HG03520 (cell line): ENCODE data around the gene EVL.
A peak's percentile ranks its signal among the peaks of the same experiment; 100 is the strongest.
"Not testable (repeated sequence)": the region's sequence is repeated elsewhere in the genome, so short reads cannot be mapped to it uniquely, and the experiment has no call there.

Experiments used
- ATAC-seq: cut with Tn5 transposase; IDR thresholded peaks from one replicate; pipeline ENCODE4 v1.9.1; 2021; ENCODE audit warnings: mild to moderate bottlenecking, moderate library complexity; ENCODE audit not compliant: unreplicated experiment

Gene EVL, protein sequence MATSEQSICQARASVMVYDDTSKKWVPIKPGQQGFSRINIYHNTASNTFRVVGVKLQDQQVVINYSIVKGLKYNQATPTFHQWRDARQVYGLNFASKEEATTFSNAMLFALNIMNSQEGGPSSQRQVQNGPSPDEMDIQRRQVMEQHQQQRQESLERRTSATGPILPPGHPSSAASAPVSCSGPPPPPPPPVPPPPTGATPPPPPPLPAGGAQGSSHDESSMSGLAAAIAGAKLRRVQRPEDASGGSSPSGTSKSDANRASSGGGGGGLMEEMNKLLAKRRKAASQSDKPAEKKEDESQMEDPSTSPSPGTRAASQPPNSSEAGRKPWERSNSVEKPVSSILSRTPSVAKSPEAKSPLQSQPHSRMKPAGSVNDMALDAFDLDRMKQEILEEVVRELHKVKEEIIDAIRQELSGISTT

DNA sequence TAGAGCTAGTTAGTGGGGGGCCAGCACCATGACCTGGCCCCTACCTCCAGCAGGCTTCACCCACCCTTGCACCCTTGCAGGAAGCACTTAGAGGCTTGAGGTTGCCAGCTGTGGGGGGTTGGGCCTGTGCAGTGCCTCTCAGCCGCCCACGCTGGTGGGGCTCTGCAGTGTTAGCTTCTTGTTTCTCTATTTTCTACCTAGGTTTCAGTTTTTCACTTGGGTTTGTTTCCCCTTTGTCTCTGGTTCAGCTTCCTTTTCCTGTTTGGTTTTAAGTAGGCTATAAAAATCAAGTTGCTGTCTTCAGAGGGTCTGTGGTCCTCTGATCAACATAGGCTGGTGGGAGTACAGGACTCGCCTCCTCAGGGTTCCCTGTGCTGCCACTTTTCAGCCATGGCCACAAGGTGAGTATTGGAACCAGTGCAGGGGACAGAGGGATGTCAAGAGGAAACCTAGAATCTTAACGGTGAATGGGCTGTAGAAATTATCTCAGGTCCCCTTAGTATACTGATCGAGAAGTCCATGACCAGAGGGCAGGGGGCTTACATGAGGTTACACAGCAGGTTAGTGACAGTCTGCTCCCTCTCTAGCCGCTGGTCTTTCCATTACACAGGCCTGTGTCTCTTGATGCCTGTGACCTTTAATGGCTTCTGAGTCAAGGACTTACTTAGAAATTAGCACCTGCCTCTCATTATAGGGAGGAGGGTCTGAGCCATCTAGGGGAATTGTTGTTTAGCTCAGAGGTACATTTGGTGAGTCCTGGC is at the start of gene EVL:
Gene EVL (plus strand): TSS at position 312 of the 761 bp plus-strand sequence. CDS start 79 bp downstream, at position 391.
- ATAC-seq: peak; percentile 39

DNA sequence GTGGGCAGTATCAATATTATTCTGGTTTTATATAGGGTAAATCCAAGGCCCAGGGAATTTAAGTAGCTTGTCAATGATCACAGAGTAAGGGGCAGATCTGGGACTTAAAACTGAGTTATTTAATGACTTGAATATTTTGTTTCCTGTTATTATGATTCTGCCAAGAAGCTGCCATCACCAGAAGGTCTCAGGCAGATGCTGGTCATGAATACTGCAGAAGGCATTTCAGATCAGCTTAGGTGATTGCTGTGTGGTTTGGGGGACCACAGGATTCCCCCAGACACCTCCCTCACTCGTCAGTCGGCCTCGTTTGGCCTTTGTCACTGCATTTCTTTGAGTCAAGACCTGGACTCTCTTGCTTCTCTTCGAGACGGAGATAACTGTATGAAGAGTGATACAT is 47.7 kb upstream of the EVL start:
- ATAC-seq: no peak

DNA sequence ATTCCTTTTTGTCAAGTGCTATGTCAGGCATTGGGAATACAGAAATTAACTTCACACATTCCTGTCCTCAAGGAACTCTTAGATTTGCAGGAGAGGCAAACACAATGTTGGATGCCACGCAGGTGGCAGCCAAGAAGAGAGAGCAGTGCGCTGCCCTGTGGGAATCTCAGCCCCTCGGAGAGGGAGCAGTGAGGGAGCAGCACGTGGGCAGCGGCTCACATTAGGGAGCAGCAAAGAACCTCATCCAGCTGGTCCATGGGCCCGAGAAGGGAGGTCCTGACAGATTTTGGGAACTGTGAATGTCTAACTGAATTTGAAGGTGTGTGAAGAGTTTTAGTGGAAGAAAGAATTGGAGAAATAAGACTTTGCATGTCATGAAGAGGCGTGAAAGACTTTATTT is 47.2 kb upstream of the EVL start:
- ATAC-seq: no peak

DNA sequence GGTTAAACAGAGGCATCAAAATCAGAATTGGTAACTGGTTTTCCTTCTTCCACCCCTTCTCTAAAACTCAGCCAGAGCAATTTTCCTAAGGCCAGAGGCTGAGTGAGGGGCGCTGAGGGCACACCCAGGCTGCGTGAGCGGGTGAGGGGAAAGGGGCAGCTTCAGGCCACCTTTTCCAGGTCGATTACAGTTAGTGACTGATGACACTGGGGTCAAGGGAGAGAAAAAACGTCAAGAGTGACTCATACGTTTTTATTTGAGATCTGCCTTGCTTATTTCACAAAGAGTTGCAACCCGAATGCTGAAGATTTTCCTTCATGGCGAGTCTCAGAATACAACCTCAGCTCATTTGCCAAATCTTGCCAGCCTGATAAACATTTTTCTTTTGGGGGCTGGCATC is 46.7 kb upstream of the EVL start:
- no peak for ATAC-seq

DNA sequence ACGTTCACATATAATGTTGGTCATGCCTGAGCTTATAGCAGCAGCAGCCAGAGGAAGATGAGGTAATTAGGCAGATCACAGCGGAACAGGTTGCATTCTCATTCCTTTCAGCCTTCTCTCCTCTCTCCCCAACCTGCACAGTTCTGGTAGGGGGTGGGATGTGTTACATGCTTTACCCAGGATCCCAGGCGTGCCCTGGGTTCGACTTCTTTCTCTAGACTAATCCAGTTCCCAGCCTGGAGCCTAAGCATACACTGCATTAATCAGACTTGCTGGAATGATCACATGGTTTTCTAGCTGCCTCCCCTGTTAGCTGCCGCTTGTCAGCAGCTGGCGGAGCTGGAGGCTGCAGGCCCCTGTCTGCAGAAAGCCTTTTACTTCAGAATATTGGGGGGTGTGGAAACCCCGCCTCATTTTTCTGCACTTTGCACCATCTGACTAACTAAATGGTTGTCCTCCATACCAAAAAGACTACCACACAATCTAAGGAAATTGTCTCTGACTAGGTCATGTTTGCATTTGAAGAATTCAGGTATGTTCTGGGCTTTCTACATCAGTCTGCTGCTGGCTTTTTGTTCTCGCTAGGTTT is 46.0 kb upstream of the EVL start:
- no peak for ATAC-seq

DNA sequence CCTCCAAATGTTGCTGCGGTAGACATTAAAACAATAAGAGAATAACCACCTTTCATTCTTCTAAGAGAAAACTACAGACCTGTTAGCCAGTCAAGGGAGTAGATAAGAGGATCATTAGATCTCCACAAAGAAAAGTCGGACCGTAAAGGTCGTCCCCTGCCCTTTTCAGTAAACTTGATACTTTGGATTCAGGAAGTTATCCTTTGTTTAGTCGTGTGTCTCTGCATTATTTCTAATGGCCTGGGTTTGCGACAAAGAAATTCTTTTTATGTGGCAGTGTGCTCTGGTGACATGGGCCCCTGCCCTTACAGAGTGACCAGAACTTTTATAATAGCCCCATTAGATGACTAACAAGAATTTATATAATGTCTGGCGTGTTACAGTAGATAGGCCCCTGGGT is 44.6 kb upstream of the EVL start:
- ATAC-seq: no peak

DNA sequence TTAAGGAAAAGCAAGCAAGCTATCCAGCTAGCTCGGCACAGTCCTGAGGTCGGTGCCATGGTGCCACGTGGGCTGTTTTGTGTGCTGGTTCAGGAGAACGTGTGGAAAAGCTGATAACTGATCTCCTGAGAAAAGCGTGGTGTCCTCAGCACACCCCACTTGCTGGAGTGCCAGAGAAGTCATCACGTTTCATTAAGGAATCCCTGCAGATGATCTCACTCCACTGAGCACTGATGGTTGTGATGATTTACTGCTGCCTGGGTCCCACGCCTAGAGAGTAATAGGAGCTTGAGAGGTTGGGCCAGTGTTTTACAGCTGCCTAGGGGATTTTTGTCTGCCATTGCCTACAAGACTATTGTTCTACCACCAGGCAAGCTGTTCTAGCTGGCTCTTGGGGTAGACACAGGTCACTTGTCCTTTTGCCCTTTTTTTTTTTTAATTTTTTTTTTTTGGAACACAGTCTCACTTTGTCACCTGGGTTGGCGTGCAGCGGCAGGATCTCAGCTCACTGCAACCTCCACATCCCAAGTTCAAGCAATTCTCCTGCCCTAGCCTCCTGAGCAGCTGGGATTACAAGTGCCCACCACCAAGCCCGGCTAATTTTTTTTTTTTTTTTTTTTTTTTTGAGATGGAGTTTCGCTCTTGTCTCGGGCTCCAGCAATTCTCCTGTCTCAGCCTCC is 42.3 kb upstream of the EVL start:
- ATAC-seq: no peak

DNA sequence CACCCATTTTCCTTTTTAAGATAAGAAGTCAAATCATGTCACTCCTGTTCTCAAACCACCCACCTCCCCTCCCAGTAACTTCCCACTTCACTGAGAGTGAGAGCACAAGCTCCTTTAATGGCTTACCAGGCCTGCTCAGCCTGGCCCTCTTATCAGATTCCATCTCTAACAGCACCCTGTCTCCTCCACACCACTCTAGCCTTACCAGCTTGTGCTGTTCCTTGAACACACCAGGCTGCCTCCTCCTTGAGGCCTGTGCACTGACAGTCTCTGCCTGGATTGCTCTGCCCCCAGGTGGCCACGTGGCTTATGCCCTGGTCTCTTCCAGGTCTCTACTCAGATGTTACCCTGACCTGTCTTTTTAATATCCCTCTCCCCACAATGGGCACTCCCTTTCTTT is 40.1 kb upstream of the EVL start:
- no peak for ATAC-seq

DNA sequence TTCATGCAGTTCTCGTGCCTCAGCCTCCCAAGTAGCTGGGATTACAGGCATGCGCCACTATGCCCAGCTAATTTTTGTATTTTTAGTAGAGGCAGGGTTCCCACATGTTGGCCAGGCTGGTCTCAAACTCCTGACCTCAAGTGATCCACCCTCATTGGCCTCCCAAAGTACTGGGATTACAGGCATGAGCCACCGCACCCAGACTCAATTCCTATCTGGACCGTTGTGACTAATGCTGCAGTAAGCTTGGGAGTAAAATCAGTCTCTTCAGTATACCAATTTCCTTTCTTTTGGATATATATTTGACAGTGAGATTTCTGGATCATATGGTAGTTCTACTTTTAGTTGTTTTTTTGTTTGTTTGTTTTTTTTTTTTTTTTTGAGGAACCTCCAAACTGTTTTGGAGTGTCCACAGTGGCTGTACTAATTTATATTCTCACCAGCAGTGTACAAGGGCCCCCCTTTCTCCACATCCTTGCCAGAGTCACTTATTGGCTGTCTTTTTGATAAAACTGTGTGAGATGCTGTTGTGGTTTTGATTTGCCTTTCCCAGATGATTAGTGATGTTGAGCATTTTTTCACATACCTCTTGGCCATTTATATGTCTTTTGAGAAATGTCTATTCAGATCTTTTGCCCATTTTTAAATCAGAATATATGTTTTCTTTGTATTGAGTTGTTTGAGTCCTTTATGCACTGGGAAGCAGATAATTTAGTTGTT is 37.3 kb upstream of the EVL start:
- no peak for ATAC-seq

DNA sequence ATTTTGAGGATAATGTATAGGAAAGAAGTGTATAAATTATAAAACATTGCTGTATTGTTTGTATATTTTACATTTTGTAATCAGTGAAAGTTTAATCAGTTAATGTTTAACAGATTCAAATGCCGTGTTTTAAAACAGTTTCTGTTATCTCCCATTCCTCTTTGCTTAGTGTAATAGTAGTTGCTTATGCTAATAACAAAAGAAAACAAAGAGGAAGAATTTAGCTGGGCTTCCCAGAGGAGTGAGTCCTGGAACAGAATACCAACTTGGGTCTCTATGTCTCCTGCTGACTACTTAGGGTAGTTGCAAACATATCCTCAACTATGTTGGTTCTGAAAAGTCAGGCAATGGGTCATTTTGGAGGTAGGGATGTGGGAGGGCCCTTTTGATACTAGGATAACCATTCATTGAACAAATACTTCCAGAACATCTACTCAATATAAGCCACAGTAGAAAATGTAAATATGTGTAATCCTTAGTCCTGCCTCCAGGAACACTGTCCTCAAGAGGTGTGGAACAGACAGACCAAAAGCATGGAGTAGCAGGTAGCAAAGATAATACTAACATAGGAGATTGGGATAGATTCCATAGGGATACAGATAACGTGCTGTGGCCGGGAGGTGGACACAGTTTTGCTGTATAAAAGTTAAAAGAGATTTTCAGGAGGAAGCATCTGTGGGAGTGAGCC is 36.1 kb upstream of the EVL start:
- no peak for ATAC-seq

DNA sequence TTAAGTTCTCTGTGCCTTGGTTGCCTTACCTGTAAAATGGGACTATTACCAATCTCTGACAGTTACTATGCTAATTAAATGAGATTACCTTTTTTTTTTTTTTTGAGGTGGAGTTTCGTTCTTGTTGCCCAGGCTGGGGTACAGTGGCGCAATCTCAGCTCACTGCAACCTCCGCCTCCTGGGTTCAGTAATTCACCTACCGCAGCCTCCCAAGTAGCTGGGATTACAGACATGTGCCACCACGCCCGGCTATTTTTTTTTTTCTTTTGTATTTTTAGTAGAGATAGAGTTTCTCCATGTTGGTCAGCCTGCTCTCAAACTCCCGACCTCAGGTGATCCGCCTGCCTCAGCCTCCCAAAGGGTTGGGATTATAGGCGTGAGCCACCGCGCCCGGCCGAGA is 35.2 kb upstream of the EVL start:
- ATAC-seq: not testable (repeated sequence)

DNA sequence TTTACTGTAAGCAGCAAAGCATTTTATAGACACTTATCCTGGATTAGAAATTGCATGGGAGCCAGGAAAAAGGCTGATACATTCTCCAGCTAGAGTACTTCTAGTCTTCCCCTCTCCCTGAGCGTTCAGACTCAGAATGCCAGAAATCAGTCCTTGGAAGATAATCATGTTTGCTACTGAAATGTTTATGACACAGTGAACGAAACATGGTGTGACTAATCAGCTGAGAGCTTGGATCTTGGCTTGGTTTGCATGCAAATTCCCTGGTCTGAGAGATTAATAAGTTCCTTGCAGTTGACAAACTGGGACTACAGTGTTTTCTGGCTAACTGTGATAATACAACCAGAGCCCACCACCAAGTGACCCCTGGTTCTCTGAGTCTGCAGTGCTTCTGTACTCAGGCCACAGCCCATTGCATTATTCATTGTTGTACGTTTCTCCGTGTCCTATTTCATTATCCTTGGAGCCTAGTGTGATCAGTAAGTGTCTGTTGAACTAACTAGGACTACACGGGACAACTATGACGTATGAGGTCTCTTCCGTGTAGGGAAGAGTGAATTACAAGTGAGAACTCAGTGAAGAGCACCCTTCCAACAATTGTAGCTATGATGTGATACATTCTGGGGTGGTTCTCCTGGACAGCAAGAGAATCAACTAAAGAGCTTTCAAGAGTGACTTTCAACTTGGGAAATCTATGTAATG is 34.6 kb upstream of the EVL start:
- ATAC-seq: no peak

DNA sequence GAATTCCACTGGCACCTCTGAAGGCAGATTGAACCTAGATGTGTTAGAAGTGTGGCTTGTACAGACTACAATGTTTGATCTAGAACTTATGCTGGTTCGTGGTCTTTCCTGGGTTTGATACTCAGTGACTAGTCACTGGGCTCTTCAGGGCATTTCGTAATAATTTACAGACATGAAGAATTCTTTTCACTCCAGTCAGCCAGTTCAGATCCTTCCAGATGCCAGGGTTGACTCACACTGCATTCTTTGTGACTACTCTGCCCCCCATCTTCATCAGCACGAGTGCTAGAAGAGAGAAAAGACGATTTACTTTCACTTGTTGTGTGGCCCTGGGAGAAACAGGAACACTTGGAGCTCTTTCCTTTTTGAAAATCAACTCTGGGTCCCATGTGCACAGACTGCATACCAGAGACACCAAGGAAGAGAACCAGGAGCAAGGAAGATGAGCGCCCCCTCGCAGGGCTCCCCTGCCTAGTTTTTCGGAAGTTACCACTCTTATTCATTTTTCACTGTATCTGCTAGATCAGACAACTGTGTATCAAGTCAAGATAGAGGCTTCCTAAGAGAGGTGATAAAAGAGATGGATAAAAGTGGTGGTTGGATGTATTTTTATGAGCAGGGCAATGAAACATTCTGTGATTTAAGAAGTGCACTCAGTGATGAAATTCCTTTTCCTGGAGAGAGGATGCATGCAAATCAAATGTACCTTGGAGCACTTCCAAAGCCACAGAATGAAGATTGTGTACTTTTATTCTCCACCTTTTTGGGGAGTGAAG is 33.5 kb upstream of the EVL start:
- ATAC-seq: no peak

DNA sequence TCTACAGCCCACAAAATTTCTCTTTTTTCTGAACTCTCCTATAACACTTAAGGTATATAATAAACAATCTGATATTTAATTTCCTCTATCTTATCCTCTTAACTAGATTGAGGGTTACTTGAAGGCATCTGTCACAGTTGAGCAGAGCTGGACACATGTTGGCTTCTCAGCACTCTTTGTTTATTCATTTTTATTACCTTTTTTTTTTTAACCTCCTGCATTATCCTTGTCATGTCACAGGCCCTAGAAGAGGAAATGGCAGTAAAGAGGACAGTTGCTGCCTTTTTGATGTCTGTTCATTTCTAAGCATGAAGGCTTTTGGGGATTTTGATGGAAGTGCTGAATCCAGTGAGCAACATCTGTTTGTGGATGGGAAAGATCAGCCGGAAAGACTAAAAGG is 32.5 kb upstream of the EVL start:
- no peak for ATAC-seq

DNA sequence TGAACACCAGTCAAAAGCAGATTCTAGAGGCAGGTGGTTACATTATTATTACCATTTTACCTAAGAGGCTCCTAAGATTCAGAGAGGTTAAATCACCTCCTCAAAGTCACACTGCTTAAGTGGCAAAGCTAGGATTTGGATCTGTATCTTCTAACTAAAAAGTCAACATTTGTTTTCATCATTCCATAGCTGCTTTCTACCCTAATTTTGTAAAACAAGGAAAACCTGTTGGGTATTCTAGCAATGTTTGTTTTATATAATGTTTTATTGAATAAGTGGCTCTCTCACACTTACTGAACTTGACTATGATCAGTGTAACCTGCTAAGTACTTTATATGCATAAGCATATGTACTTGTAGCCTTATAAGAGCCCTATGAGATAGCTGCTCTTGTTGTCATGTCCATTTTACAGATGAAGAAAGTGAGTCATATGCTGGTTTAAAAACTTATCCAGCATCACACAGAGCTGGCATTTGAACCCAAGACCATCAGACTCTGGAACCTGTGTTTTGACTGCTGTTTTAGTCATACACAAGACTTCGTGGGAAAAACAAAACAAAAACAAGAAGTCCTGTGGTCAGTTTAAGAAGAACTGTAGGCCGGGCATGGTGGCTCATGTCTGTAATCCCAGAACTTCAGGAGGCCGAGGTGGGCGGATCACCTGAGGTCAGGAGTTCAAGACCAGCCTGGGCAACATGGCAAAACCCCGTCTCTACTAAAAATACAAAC is 31.7 kb upstream of the EVL start:
- ATAC-seq: no peak

DNA sequence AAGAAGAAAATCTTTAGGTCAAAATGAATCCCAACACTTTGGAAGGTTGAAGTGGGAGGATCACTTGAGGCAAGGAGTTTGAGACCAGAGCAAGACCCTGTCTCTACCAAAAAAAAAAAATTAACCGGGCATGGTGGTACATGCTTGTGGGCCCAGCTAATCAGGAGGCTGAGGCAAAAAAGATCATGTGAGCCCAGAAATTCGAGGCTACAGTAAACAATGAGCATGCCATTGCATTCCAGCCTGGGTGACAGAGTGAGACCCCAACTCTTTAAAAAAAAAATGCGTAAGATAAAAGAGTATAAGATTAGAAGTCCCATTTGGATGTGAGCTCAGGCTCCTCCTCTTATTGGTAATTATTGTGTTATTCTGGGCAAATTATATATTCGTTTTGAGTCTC is 30.8 kb upstream of the EVL start:
- ATAC-seq: no peak

DNA sequence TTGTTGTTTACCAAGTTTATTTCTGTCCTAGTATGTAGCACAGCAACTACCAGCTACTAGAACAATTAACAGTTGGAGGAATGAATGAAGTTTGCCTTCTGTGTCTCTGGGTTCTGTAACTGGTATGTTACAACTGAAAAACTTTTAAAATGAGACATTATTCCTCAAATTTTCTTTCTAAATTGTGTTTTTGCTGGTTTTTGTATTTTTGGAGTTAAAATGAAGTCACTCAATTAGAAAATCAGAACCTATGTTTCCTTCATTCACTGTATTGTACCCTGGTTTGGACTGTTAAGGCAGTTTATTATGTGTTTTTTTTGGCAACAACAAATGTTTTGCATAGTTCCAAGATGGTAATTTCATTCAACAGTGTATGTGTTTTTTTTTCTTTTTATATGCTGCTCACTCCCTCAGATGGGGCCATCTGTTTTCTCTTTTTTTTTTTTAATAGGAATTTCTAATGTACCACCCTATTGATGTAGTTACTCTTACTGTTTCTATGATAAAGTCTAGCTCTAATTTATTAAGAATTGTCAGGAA is 30.2 kb upstream of the EVL start:
- no peak for ATAC-seq

DNA sequence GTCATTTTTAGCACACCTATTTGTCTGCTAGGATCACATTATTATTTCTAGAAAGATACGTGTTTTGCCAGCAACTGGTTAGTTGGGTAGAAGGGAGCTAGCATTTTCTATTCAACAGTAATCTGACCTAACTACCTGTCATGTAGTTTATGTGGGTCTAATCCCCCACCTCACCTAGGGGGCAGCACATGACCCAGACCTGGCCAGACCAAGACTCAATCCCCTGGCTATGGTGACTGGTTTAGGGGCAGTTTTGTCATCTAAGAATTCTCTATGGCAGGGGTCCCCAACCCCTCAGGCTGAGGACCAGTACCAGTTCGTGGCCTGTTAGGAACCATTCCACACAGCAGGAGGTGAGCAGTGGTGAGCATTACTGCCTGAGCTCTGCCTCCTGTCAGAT is 29.5 kb upstream of the EVL start:
- ATAC-seq: no peak
